CD4-positive, alpha-beta T cell treated with Interleukin-6 at 100 ng/mL for 8 hours (primary cell): Measurements from ENCODE around the gene SP140.
"Not testable (repeated sequence)": the region's sequence is repeated elsewhere in the genome, so short reads cannot be mapped to it uniquely, and the experiment has no call there.

ENCODE experiments used
- DNase-seq: peaks from one replicate; pipeline ENCODE4 v3.0.0-alpha.2; 2020; ENCODE audit warnings: mixed read lengths, low spot score

SP140 gene

DNA sequence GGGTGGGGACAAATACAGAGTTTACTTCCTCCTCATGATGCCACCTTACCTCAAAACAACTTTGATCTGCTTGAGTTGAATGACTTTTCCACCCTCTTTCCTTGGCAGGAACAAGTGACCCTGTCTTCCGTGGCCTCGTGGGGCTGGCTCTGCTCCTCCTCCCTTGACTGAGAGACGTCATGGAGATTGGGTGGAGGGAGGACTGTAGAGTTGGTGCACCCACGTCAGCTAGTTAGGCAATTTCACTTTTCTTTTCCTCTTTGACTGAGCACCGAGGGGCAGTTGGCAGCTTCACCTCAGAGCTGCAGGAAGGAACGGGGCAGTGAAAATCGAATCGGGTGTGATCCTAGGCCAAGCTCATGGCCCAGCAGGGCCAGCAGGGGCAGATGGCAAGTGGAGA is at the start of gene SP140:
TSS of gene SP140 (plus strand) at position 251 of the 400 bp plus-strand sequence. CDS start at position 360, 109 bp downstream.
- DNase-seq, result peak; percentile 81

DNA sequence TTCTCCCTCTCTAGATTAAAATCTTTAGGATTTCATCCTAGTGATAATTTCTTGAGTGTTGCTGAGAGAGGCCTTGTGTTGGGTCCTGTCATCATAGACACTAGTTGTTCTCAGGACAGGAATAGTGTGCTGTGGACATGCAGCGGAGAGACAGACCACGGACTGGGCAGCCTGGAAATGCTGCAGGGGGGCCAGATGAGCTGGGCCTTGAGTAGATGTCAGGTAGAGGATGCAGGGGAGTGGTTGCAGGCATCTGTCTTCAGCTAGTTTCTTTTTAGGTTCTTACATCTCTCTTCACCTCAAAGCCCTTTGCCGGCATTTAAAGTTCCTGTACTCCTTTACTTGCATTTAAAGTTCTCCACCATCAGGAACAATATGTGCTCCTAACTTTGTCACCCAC is 48.5 kb upstream of the SP140 start:
- no peak for DNase-seq

DNA sequence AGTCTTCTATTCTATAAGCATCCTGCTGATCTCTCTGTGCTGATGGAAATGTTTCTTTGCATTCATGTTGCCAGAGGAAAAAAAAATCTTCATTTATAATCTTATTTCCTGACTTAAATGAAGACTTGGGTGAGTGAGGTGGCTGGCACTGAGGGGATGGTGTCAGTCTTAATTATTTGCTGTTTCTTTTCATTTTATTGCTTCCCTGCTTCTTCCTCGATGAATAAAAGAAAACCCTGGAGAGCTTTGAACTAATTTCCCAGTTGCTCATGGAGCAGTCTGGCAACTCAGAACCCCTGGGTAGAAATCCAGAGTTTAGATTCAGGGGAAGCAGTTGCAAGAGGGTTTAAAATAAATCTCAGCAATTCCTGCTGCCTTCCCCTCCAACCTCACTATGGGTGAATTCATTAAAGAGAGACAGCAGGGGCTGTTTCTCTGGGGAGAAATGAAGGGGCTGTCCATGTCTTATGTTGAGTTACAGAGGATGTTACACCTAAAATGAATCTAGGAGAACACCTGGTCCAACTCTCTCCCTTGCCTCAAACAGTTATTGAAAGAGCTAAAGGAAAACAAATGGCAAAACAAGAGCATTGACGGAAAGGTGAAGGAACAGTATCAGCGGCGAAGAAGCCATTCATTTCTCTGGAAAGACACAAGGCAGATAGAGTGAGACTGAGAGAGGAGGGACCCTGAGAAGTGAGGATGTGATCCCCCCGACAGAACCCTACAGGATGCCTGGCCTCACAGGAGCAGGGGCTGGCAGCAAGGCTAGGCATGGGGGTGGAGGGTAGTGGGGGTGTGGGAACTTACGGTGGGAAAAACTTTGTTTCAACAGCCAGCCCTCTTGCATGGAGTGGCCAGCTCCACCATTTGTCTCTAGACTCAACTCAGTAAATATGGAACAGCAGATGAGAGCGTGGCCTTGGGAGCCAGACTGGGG is 46.7 kb upstream of the SP140 start:
- no peak for DNase-seq

DNA sequence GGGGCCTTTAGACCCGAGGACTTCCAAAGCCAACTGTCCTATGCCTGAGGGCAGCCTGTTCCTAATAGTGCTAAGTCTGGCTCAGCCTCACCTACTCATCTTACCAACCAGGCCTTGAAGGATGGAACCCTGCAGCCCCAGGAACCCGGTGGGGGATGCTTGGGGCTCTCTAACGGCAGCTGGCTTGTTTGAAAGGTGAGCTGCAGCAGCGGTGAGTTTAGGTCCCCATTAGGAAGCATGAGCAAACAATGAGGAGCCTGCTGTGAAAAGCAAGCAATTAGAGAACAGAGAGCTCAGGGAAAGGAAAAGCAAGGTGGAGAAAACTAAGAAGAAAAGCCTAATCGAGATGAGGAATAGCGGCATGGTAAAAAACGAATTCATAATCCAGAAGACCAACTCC is 45.6 kb upstream of the SP140 start:
- DNase-seq, result no peak

DNA sequence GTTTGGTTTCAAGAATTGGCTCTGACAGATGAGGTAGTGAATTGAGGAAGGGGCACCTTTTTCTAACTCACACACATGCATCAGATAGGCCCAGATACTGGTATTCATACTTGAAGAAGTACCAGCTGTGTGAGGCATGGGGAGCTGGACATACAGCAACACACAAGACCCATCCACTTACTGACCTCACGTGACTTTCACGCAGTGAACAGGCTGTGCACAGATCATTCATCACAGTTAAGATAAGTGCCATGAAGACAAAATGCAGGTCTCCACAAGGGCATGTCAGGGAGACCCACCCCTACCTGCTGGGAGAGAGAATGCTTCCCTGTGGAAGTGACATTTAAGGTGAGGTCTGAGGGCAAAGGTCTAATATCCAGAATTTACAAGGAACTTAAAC is 44.3 kb upstream of the SP140 start:
- DNase-seq, result no peak

DNA sequence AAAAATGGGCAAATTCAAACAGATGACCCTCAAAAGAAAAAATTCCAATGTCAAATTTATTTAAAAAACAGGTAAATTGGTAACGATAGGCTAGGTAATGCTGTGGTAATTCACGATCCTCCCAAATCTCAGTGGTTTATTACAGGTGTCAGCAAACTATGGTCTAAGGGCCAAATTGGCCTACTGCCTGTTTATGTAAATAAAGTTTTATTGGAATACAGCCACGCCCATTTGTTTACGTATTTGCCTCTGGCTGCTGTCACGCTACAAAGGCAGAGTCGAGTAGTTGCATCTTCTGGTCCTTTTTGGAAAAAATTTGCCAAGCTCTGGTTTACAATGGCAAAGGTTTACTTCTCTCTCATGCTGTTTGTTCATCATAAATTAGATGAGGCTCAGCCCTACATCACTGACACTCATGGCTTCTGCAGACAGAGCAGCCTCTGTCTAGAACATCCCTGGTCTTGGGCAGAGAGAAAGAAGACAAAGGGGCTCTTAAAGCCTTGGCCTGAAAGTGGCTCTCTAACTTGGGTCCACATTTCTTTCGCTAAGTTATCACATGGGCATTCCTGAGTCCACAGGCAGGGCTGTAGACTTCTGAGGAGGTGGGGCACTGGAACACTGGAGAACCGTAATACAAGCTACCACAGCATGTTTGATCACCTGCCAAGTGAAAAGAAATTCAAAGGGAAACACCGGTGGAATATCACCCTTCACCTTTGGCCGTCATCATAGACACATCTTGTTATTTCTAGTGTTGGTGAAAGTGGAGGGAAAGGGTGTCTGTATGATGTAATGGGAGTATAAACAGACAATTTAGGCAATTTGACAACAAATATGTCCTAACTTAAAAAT is 40.6 kb upstream of the SP140 start:
- DNase-seq, result no peak

DNA sequence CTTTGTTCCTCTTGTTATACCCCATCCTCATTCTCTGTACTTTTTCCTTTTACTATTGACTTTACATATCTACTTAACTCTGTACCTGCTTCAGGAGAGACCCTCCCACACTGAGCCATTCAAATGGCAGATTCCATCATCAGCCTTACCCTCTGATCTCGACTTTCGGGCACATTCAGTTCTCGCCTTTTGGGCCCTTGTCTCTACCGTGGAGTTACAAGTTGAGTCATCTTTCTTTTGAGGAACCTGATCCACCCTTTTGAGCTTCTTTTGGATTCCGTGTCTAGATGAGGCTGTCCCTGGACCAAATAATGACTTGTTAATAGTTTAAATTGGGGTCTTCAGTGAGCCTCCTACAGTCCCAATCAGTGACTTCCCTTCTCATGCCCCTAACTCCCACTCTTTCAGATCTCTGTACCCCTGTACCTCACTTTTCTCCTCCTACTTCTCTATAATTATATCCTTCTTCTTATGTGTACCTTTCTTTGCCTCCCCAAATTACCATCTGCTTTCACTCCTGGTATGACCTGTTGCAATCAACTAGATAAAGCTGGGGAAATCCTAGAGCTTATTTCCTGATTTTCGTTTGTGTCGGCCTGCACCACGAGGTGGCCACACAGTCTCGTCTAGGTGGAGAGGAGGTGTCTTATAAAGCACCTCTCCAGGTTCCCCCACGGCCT is 23.0 kb upstream of the SP140 start:
- DNase-seq, result peak; percentile 11

DNA sequence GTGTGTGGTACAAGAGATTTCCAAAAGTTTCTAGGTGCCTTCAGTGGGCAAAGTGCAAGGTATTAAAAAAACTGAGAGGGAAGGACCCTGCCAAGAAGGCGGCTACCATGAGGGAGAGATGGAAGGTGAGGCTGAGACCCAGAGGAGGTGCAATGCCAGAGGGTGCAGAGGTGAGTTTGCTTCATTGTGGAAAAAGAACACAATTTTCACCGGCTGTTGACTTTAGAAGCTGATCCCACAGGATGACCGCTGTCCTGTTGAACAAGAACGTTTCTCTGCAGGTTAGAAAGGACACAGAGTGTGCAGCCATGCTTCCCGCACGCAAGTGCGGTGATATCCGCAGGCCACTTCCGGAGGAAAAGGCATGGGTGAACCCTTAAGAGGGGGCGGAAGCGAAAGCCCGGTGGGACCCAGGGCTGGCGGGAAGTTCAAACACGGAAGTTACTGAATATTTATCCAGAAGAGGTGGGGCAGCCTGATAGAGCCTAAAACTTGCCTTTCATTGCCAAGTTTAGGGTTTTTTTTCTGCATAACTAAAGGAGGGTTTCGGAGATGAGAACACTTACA is 22.3 kb upstream of the SP140 start:
- peak; percentile 5 for DNase-seq

DNA sequence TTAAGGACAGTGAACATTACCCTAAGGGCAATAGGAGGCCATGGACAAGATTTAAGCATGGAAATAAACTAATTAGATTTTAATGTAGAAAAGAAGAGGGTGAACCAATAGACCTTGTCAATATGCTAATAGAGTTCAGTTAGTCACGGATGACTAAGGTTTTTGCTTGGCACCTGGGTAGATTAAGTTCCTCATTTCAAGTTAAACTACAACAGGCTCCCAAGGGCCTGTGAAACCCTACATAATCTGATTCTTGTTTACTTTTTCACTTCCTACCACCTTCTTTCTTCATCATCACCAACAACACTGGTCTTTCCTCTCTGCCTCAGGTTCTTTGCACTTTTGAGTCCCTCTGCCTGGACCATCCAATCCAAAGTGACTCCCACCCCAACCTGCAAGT is 20.5 kb upstream of the SP140 start:
- no peak for DNase-seq

DNA sequence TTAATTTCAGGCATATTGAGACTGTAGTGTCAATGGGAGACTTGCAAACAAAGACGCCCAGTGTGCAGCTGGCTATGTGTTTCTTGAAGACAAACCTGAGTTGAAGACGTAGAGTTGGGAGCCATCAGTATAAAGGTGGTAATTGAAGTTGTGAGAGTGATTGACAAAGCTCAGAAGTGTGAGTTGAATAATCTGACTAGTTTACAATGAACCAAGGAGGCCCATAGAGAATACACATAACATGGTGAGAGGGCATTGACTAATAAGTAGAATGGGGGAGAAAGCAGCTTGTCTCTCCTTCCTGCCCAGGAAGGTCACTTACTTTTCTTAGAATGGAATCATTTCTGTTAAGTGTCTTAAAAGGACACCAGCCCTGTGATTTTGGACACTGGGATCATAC is 19.8 kb upstream of the SP140 start:
- DNase-seq, result no peak

DNA sequence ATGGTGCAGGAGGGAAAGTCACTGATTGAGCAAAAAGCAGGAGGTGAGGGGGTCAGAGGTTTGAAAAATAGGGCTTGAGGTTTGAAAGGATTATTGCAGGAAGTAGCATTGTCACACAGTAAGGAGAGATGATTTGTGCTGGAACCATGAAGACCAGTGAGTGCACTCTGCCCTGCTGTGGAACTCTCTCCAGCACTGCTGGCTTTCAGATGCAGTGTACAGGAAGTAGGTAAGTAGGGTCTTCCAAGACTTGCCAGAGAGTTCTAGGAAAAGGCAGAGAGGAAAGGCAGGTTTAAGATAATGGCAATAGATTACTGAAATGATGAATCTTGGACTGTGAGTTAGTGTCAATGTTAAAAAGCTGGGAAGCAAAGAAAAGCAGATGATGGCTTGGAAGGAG is 17.0 kb upstream of the SP140 start:
- no peak for DNase-seq

DNA sequence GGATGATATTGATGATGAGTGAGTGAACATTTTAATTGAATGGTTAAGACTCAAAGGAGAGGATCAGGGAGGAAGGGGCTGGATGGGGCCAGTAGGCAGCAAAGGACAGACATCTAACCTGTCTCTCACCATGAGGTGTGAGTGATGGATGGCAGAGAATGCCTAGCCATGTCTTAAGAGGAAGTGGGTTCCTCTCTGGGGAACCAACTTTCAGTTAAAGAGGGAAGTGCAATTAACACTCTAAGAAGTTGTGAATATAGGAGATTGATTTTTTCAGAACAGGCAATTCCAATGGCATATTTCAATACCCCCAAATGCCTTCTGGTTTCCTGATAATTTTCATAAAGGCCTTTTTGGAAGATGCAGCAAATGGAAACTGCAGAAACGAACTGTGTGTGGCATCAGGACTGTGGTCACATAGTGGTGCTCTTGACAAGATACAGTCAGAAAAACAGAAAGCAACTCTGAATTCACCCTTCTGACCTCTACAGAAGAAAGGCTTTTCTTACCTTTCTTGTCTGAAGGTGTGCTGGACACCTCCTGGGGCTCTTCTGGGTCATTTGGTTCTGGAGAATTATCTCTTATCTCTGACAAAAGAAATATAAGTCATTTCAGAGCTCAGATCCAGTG is 16.0 kb upstream of the SP140 start:
- DNase-seq, result no peak

DNA sequence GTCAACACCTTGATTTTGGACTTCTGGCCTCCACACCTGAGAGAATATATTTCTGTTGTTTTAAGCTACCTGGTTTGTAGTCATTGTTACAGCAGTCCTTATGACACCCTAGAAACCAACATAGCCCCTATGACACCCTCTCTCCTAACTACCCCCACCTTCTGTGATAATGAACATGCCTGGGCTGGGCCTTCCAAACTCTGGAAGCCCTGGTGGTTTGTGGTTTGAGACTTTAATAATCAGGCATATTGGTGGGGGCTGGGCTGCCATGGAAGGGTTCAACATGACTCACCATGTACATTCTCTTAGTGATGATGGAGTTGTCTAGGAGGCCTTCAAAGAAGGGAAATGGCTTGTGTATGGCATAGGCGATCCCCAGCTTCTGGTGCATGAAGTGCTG is 9.0 kb upstream of the SP140 start:
- DNase-seq, result peak; percentile 12

DNA sequence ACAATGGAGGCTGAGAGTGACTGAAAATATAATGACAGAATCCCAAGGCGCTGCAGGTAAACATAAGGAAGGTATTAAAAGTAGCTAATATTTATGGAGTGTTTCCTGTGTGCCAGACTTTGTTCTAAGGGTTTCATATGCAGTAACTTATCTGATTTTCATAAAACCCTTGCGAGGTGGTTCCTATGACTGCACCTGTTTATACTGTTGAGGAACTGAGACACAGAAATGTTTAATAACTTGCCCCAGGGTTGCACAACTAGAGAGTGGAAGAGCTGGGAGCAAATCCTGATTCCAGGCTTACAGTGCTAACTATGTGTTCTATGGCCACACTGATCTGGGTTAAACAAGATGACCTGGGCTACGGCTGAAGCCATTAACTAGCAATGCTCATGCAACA is 8.1 kb upstream of the SP140 start:
- no peak for DNase-seq

DNA sequence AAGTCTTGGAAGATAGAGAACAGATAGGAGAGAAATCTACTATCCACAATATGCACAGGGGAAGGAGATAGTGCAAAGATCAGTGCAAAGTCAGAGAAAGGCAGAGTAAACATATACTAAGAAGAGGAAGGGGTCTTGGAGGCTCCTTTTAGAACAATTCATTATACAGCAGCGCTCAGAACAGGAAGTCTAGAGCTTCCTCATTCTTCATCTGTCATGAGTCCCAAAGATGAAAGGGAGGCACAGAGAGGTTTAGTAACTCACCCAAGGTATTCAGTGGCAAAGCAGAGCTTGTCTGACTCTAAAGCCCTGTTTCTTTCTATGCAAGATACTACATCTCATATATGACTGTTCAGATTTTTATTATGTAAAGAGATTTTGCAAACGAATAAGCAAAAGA is 7.1 kb upstream of the SP140 start:
- peak; percentile 41 for DNase-seq

DNA sequence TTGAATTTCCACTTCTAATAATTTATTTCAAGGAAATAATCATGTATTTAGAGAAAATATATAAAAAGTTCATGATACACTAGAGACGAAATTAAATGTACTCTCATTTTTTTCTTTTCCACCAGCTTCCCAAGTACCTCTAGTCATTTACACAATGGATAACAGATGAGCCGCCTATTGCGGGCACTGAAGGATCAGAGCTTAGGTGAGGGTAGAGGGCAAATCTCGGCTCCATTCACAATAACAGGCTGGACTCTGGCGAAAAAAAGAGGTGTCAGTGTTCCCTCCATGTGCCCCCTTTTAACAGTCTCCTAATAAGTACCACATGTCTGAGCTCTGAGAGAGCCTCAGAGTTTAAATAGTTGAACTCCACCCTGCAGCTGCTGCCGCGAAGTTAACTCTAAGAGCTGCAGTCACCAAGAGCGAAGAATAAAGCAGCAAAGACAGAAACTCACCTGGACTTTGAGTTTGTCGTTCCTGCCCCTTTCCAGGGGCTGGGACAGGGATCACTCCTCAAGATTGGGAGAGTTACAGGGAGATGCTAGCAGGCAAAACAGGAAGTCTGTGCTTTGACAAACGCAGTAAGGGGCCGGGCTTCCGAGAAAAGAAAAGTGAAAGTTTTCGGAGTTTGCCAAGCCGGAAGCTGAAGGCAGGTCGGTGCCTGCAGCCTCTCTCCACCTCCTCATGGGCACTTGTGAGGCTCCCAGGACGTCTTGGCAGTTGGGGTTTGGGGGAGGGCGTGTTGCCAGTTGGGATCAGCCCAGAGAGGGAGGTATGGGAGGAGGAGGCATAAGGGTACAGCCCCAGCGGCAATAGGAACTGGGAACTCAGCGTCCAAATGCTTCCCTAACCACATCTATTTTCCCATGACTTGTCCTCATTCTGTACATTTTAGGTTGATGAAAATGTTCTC is 5.9 kb upstream of the SP140 start, which contains the start of gene SP110:
TSS of gene SP110 (minus strand) at position 566 of the 913 bp plus-strand sequence. CDS start 3,057 bp downstream, outside the sequence.
- DNase-seq, result peak; percentile 79

DNA sequence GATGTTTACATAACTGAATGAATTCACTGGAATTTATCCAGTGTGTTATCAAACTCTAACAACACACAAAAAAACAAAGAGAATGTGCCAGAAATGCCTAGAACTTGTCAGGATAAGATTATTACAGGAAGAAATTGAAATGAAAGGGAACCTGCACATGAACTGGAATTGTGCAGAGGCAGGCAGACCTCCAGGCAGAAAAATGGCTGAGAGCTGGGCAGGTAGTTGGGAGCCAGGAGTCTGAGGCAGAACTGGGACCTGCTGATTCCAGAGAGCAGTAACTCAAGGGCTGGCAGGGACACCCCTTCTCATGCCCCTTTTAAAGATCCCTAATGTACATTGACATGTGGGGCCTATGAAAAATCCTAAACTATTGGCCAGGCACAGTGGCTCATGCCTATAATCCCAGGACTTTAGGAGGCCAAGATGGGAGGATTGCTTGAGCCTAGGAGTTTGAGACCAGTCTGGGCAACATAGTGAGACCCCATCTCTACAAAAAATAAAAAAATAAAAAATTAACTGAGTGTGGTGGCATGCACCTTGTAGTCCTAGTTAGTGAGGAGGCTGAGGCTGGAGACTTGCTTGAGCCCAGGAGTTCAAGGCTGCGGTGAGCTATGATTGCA is 5.1 kb upstream of the SP140 start:
- DNase-seq, result no peak

DNA sequence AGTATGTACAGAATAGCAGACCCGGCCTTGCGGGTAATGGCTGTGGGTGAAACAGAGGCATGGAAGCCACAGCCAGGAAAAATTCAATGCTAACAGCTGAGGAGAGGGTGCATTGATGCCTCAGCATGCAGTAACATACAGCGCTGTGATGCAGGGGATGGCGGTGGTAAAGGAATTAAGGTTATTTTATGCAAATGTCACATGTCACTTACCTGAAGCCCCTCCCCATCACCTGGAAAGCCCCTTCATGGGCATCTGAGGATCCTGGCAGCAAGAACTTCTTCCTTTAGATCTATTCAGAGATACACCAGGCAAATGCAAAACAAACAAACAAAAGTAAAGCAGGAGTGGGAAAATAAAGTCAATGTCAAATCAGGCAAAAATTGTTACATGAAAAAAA is 4.0 kb upstream of the SP140 start:
- DNase-seq, result no peak

DNA sequence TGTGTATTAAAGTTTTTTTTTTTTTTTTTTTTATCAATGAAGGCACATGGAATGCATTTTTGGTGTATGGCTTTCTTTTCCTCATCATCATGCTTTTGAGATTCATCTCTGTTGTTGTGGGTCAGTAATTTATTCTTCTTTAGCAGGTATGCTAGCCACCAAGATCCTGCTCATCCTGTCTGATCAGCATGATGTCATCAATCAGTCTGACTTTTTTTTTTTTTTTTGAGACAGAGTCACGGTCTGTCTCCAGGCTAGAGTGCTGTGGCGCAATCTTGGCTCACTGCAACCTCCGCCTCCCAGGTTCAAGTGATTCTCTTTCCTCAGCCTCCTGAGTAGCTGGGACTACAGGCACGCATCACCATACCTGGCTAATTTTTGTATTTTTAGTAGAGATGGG is 2.7 kb upstream of the SP140 start:
- DNase-seq, result not testable (repeated sequence)

DNA sequence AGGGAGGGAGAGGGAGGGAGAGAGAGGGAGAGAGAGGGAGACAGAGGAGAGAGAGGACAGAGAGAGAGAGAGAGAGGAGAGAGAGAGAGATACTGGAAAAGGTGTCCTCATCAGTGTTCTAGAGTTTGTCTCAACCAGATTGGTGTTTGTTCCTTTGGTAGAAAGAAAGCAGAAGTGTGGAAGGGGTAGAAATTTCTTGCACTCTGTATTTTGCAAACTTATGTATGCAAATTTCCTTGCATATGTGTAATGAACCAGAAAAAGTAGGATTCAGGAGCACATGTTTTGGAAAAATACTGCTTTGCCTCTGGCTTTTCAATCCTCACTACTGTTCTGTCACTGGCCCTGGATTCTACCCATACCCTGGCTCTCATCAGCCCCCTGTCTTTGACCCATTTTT is 1.1 kb upstream of the SP140 start:
- no peak for DNase-seq
